Measurements from ENCODE around the gene CAPNS1. TPM values are rescaled to one million over a fixed set of nuclear protein-coding genes. Genes with fewer than 3 reads are reported as not detected.

The CAPNS1 gene
- total and polyA plus RNA-seq, 2 of the 13 experiments (the other 11 are each of a cell fraction or from before 2014, with no cell fraction given), result 322 to 526 TPM

DNA sequence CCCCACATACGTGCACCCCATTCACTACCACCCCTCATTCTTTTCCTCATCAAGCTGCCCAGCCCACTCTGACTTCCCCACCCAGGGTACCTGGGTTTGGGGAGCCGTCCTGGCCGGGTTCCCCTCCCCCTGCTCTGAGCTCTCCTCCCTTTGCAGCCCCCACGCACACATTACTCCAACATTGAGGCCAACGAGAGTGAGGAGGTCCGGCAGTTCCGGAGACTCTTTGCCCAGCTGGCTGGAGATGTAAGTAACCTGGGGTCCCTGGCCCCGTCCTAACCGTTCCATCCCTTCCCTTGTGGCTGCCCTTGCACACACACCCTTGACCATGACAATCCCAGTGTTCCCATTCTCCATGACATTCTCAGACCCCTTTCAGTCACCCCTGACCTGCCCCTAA is 2.6 kb downstream of the CAPNS1 start:
- Histone ChIP-seq H3K4me1 (ENCODE audit: insufficient read depth, low read length) (peaks cover 9% of the 10 kb centered on the region), H3K27me3 (ENCODE audit: control insufficient read depth in 1 of 2, insufficient read depth in 2 of 2, low read length in 2 of 2) (no peaks in the 10 kb centered on the region; a peak in 1 of 5 replicates), H3K4me2 (ENCODE audit: low read depth, low read length) (no peak overlapping the region), H2AFZ (ENCODE audit: low read length) (no peak overlapping the region), H4K20me1 (ENCODE audit: insufficient read depth, low read length) (peaks cover 8% of the 10 kb centered on the region), H3K79me2 (ENCODE audit: insufficient read depth, low read length) (peaks cover 16% of the 10 kb centered on the region), H3K4me3 (replicated peaks in 1 of 3; ENCODE audit: insufficient read depth in 1 of 3, low read depth in 2 of 3, low read length in 3 of 3) (no peak overlapping the region), H3K27ac (ENCODE audit: extremely low read length, insufficient read depth, low read length) (no peak overlapping the region), H3K9me3 (ENCODE audit: low read length) (no peaks in the 10 kb centered on the region), H3K36me3 (replicated peaks in 1 of 2; ENCODE audit: control insufficient read depth in 1 of 2, insufficient read depth in 2 of 2, low read length in 2 of 2) (peaks cover 23 to 35% of the 10 kb centered on the region in 2 experiments), H3K9ac (ENCODE audit: insufficient read depth, low read depth, low read length) (no peak overlapping the region)
- intact Hi-C loops (cut with micrococcal nuclease; ENCODE audit: unreplicated experiment) (no loop called here), in situ Hi-C loops (cut with HindIII; ENCODE audit: extremely low pct_ligation_motif_present, low pct_unique_long_range_greater_than_20kb) (no loop called here)
- WGBS (ENCODE audit: low lambda C conversion rate), result 98% methylated on average over 9 of the region's 9 CpGs
- no peak for DNase-seq (ENCODE audit: low spot score)
- ATAC-seq, result no peak
- no TSS peak for BruUV-seq (replicated peaks)
- ChIA-PET POLR2A (no interaction called here), CTCF (ENCODE audit: low intra/inter-chr PET ratio, low total read pairs) (no interaction called here)
- FAIRE-seq, result no peak
- TF ChIP-seq HDAC6 (IDR thresholded peaks at IDR 0.05; ENCODE audit: low read depth, low read length) (no peak), IKZF4 (CRISPR knock-in tag; IDR thresholded peaks at IDR 0.05; ENCODE audit: borderline replicate concordance, low read depth, not compliant biosample characterization) (no peak), HNRNPH1 (optimal IDR thresholded peaks at IDR 0.05; ENCODE audit: low read depth, low read length) (no peak), ZNF781 (CRISPR knock-in tag; IDR thresholded peaks at IDR 0.05; ENCODE audit: borderline replicate concordance, not compliant biosample characterization) (no peak), ZNF432 (CRISPR knock-in tag; IDR thresholded peaks at IDR 0.05; ENCODE audit: borderline replicate concordance) (no peak), ZNF550 (CRISPR knock-in tag; IDR thresholded peaks at IDR 0.05; ENCODE audit: borderline replicate concordance) (no peak), YY1 (IDR thresholded peaks at IDR 0.05; ENCODE audit: insufficient read depth, insufficient replicate concordance, low read depth, low read length) (no peak), SYNCRIP (IDR thresholded peaks at IDR 0.05; ENCODE audit: insufficient read depth, low read depth, low read length) (no peak), FLYWCH1 (CRISPR knock-in tag; IDR thresholded peaks at IDR 0.05) (no peak), PAWR (CRISPR knock-in tag; IDR thresholded peaks at IDR 0.05; ENCODE audit: borderline replicate concordance) (no peak), ZBTB21 (CRISPR knock-in tag; IDR thresholded peaks at IDR 0.05) (no peak), PAX8 (CRISPR knock-in tag; IDR thresholded peaks at IDR 0.05; ENCODE audit: borderline replicate concordance) (no peak)
- TF ChIP-seq, protein P1, sequence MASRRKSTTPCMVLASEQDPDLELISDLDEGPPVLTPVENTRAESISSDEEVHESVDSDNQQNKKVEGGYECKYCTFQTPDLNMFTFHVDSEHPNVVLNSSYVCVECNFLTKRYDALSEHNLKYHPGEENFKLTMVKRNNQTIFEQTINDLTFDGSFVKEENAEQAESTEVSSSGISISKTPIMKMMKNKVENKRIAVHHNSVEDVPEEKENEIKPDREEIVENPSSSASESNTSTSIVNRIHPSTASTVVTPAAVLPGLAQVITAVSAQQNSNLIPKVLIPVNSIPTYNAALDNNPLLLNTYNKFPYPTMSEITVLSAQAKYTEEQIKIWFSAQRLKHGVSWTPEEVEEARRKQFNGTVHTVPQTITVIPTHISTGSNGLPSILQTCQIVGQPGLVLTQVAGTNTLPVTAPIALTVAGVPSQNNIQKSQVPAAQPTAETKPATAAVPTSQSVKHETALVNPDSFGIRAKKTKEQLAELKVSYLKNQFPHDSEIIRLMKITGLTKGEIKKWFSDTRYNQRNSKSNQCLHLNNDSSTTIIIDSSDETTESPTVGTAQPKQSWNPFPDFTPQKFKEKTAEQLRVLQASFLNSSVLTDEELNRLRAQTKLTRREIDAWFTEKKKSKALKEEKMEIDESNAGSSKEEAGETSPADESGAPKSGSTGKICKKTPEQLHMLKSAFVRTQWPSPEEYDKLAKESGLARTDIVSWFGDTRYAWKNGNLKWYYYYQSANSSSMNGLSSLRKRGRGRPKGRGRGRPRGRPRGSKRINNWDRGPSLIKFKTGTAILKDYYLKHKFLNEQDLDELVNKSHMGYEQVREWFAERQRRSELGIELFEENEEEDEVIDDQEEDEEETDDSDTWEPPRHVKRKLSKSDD (CRISPR knock-in tag; IDR thresholded peaks at IDR 0.05; ENCODE audit: low read depth), result no peak
- TF ChIP-seq, protein P2, sequence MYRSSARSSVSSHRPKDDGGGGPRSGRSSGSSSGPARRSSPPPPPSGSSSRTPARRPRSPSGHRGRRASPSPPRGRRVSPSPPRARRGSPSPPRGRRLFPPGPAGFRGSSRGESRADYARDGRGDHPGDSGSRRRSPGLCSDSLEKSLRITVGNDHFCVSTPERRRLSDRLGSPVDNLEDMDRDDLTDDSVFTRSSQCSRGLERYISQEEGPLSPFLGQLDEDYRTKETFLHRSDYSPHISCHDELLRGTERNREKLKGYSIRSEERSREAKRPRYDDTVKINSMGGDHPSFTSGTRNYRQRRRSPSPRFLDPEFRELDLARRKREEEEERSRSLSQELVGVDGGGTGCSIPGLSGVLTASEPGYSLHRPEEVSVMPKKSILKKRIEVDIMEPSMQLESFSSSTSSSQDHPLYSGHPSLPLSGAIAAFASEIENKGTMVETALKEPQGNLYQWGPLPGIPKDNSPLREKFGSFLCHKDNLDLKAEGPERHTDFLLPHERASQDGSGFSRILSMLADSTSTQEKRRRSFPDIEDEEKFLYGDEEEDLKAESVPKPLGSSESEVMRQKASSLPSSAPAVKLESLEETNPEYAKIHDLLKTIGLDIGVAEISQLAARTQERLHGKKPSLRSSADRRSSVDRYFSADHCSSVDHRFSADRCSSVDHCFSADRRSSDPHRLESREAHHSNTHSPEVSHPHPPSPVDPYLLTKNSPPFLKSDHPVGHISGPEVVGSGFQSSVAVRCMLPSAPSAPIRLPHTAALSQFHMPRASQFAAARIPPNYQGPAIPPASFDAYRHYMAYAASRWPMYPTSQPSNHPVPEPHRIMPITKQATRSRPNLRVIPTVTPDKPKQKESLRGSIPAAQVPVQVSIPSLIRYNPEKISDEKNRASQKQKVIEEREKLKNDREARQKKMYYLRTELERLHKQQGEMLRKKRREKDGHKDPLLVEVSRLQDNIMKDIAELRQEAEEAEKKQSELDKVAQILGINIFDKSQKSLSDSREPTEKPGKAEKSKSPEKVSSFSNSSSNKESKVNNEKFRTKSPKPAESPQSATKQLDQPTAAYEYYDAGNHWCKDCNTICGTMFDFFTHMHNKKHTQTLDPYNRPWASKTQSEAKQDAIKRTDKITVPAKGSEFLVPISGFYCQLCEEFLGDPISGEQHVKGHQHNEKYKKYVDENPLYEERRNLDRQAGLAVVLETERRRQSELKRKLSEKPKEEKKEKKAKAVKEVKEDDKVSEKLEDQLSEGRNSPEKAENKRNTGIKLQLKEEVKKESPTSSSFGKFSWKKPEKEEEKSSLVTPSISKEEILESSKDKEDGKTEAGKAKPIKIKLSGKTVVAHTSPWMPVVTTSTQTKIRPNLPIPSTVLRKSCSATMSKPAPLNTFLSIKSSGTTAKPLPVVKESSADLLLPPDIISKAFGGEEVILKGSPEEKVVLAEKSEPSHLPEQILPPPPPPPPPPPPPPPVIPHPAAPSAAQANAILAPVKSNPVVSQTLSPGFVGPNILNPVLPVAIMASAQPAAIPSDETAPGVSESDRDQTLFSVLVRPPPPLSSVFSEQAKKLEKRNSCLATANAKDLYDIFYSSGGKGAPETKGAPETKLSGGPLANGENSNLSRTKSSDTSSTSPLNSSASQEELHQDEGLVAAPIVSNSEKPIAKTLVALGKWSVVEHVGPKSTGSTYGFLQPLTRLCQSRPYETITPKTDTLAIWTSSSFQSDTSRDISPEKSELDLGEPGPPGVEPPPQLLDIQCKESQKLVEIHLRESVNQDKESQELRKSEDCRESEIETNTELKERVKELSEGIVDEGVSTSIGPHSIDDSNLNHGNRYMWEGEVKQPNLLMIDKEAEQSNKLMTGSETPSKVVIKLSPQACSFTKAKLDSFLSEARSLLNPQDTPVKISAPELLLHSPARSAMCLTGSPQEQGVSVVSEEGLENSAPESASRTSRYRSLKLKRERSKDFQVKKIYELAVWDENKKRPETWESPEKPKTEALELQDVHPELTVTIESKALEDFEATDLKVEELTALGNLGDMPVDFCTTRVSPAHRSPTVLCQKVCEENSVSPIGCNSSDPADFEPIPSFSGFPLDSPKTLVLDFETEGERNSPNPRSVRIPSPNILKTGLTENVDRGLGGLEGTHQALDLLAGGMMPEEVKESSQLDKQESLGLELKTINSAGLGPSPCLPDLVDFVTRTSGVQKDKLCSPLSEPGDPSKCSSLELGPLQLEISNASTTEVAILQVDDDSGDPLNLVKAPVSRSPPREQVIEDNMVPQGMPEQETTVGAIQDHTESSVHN (CRISPR knock-in tag; IDR thresholded peaks at IDR 0.05), result no peak

Measured in HepG2 (cell line).